ENCODE results near the gene CDCA7.
"Not testable (repeated sequence)": the region's sequence is repeated elsewhere in the genome, so short reads cannot be mapped to it uniquely, and the experiment has no call there.

The CDCA7 gene

DNA sequence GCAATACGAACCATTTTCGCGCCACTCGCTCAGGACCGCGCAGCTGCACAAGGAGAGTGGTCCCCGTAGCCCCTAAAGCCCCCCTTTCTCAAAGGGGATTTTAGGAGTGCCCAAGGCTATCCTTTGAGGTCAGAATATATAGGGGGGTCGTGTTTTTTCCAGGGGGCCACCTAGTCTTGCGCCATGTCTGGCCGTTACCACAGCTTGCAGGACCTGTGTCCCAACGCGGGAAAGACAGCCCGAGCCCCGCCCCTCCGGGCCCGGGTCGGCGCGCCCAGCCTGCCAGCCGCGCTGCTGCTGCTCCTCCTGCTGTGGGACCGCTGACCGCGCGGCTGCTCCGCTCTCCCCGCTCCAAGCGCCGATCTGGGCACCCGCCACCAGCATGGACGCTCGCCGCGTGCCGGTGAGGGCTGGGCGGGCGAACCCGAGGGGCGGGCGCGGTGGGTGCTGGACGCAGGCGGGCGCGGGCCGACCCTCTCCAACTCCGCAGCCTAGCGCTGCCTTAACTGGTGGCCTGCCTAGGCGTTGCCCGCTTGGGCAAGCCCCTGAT lies at the start of gene CDCA7:
Gene CDCA7 (plus strand): TSS at position 291 of the 550 bp plus-strand sequence. CDS start 92 bp downstream, at position 383.
- FAIRE-seq (no peak), DNase-seq (ENCODE audit: insufficient read length, low spot score) (peak; percentile 65)
- TF ChIP-seq, protein P1, sequence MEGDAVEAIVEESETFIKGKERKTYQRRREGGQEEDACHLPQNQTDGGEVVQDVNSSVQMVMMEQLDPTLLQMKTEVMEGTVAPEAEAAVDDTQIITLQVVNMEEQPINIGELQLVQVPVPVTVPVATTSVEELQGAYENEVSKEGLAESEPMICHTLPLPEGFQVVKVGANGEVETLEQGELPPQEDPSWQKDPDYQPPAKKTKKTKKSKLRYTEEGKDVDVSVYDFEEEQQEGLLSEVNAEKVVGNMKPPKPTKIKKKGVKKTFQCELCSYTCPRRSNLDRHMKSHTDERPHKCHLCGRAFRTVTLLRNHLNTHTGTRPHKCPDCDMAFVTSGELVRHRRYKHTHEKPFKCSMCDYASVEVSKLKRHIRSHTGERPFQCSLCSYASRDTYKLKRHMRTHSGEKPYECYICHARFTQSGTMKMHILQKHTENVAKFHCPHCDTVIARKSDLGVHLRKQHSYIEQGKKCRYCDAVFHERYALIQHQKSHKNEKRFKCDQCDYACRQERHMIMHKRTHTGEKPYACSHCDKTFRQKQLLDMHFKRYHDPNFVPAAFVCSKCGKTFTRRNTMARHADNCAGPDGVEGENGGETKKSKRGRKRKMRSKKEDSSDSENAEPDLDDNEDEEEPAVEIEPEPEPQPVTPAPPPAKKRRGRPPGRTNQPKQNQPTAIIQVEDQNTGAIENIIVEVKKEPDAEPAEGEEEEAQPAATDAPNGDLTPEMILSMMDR (IDR thresholded peaks at IDR 0.05; ENCODE audit: insufficient read depth, missing control alignments): peak; percentile 10

DNA sequence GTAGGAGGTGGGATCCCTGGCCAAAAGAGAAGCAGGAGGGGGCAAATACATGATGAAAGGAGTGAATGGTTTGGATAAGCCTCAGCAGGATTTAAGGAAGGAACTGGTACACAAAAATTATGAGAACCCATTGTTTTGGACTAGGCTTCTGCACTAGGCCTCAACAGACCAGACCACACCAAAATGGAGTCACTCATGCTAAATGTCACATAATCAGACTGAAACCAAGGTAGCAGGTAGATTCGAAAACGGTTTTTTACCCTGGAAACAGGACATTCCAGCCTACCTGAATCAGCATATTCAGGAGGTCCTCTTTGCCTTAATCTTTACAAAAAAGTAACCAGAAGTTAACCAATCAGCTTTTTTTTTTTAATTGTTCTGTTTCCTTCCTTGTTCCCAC lies 49.4 kb upstream of the CDCA7 start:
- DNase-seq (ENCODE audit: insufficient read length, low spot score): no peak
- TF ChIP-seq, protein P1 (IDR thresholded peaks at IDR 0.05; ENCODE audit: insufficient read depth, missing control alignments): no peak
- no peak for FAIRE-seq

DNA sequence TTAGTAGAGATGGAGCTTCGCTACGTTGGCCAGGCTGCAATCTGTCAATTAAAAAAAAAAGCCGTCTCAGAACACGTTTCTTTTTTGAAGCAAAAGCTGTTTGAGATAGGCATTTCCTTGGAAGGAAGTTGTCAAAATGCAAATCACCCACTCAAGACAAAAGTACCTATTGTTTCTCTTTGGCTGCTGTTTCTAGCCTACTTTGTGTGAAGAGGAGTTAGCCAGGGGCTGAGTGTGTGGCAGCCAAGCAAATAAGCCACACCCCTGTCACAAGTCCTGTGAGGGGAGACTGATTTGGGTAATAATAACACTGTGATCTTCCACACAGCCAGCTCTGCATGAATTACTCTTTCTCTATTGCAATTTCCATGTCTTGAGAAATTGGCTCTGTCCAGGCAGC lies 47.4 kb upstream of the CDCA7 start:
- no peak for FAIRE-seq
- TF ChIP-seq, protein P1 (IDR thresholded peaks at IDR 0.05; ENCODE audit: insufficient read depth, missing control alignments): no peak
- no peak for DNase-seq (ENCODE audit: insufficient read length, low spot score)

DNA sequence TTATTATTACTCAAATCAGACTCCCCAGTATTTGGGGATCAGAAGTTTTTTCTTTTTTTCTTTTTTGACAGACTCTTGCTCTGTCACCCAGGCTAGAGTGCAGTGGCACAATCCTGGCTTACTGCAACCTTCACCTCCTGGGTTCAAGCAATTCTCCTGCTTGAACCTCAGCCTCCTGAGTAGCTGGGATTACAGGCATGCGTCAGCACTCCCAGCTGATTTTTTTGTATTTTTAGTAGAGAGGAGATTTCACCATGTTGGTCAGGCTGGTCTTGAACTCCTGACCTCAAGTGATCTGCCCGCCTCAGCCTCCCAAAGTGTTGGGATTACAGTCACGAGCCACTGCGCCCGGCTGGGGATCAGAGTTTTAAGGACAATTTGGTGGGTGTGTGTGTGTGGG lies 45.3 kb upstream of the CDCA7 start:
- FAIRE-seq; DNase-seq (ENCODE audit: insufficient read length, low spot score): not testable (repeated sequence)

DNA sequence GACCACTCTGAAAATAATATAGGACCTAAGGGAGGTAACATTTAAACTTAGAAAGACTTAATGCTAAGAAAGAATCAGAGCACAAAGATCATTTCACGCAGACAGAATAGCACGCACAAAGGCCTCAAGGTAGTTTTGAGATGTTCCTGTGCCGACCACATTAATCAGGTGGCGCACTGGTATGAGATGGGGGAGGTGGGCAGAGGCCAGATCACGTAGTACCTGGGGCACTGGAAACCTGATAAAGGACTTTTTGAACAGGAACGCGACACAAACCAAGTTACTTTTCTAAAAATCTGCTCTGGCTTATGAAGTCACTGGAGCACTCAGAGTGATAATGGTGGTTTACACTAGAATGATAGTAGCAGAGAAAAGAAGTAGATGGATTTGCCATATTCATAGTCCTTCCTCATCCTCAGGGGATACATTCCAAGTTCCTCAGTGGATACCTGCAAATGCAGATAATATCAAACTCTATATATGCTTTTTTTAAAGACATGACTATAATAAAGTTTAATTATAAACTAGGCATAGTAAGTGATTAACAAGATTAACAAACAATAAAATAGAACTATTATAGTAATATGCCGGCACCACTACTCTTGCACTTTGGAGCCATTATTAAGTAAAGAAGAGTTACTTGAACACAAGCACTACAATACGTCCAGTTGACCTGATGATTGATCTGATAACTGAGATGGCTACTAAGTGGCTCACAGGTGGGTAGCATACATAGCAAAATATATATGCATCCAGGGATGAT lies 42.6 kb upstream of the CDCA7 start:
- no peak for DNase-seq (ENCODE audit: insufficient read length, low spot score)
- TF ChIP-seq, protein P1 (IDR thresholded peaks at IDR 0.05; ENCODE audit: insufficient read depth, missing control alignments): no peak
- no peak for FAIRE-seq

DNA sequence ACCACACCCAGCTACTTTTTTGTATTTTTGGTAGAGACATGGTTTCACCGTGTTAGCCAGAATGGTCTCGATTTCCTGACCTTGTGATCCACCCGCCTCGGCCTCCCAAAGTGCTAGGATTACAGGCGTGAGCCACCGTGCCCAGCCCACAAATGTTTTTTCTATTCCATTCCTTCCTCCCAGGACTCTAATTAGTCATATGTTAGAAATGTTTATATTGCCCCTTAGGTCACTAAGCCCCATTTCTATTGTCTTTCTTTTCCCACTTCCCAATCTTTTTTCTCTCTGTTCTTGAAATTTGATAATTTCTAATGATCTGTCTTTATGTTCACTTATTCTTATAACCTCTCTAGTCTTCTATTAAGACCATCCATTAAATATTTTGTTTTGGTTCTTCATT lies 31.3 kb upstream of the CDCA7 start:
- FAIRE-seq (no peak), DNase-seq (ENCODE audit: insufficient read length, low spot score) (no peak)
- TF ChIP-seq, protein P1 (IDR thresholded peaks at IDR 0.05; ENCODE audit: insufficient read depth, missing control alignments): no peak

DNA sequence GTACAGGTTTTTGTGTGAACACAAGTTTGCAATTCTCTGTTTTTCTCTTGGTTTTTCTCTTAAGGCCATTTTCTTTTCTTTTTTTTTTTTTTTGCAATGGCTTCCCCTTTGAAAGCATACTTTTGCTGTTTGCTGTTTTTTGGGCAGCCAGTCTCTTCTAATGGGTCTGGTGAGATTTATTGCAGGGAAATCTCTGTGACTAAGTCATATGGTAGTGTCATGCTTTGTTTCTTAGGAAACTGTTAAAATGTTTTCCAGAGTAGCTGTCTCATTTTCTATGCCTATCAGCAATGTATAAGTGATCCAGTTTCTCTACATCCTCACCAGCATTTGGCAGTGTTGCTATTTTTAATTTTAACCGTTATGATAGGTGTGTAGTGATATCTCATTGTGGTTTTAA lies 27.9 kb upstream of the CDCA7 start:
- DNase-seq (ENCODE audit: insufficient read length, low spot score): no peak
- TF ChIP-seq, protein P1 (IDR thresholded peaks at IDR 0.05; ENCODE audit: insufficient read depth, missing control alignments): no peak

More for the DNA sequence above, 27.9 kb upstream of the CDCA7 start:
- FAIRE-seq: no peak
